OCI-LY3 (cell line): ENCODE measurements around the gene SDK1.

Source experiments
- H2AFZ ChIP-seq: fragments of 200-600, 300-600 bp; shearing (Covaris generic); 2 replicates; pipeline ENCODE4 v1.6.0; 2014; ENCODE audit warnings: antibody characterized with exemption, low read depth, low read length
- H3K27ac ChIP-seq: fragments of 200-600, 300-600 bp; sonication (generic); 2 replicates; pipeline ENCODE4 v1.5.1; 2014; ENCODE audit warnings: mild to moderate bottlenecking, low read length, moderate library complexity, mixed read lengths
- H3K27me3 ChIP-seq: fragments of 200-600, 300-600 bp; sonication (generic); 2 replicates; pipeline ENCODE4 v1.6.1; 2014; ENCODE audit warnings: low read depth, low read length, mixed read lengths
- H3K36me3 ChIP-seq: fragments of 200-600, 300-600 bp; sonication (generic); replicated peaks from 2 replicates; pipeline ENCODE3; 2014; ENCODE audit warnings: low read depth, low read length, mixed read lengths
- H3K4me1 ChIP-seq: fragments of 300-600, 200-600 bp; sonication (generic); 2 replicates; pipeline ENCODE4 v1.6.1; 2014; ENCODE audit warnings: low read length, mixed read lengths
- H3K4me2 ChIP-seq: fragments of 200-600, 300-600 bp; sonication (generic); 2 replicates; pipeline ENCODE4 v1.6.1; 2014; ENCODE audit warnings: low read length, mixed read lengths
- H3K4me3 ChIP-seq: fragments of 300-600, 200-600 bp; sonication (generic); 2 replicates; pipeline ENCODE4 v1.5.1; 2014; ENCODE audit warnings: antibody characterized with exemption, mild to moderate bottlenecking, low read length, moderate library complexity
- H3K79me2 ChIP-seq: fragments of 300-600, 200-600 bp; shearing (Covaris generic); 2 replicates; pipeline ENCODE4 v1.6.1; 2014; ENCODE audit warnings: mild to moderate bottlenecking, low read length, mixed read lengths
- H3K9ac ChIP-seq: fragments of 300-600, 200-600 bp; shearing (Covaris generic); 2 replicates; pipeline ENCODE4 v1.6.0; 2014; ENCODE audit warnings: mild to moderate bottlenecking, low read length, moderate library complexity
- H3K9me3 ChIP-seq: fragments of 200-600, 300-600 bp; shearing (Covaris generic); 2 replicates; pipeline ENCODE4 v1.6.1; 2014; ENCODE audit warnings: low read length, mixed read lengths; ENCODE audit not compliant: insufficient read depth
- H4K20me1 ChIP-seq: fragments of 200-600, 300-600 bp; sonication (generic); 2 replicates; pipeline ENCODE4 v1.6.1; 2016; ENCODE audit warnings: low read length, mixed read lengths; ENCODE audit not compliant: insufficient read depth
- CTCF ChIP-seq: fragments of 200-600, 300-600 bp; sonication (generic); IDR thresholded peaks from 2 replicates; pipeline ENCODE4 v1.5.1; 2014; ENCODE audit warnings: antibody characterized with exemption, low read length, low read depth
- EZH2phosphoT487 ChIP-seq: fragments of 200-600 bp; shearing (Covaris generic); IDR thresholded peaks from 2 replicates; pipeline ENCODE4 v1.6.1; 2018; ENCODE audit warnings: antibody characterized with exemption, mixed run types, low read depth

The SDK1 gene

DNA sequence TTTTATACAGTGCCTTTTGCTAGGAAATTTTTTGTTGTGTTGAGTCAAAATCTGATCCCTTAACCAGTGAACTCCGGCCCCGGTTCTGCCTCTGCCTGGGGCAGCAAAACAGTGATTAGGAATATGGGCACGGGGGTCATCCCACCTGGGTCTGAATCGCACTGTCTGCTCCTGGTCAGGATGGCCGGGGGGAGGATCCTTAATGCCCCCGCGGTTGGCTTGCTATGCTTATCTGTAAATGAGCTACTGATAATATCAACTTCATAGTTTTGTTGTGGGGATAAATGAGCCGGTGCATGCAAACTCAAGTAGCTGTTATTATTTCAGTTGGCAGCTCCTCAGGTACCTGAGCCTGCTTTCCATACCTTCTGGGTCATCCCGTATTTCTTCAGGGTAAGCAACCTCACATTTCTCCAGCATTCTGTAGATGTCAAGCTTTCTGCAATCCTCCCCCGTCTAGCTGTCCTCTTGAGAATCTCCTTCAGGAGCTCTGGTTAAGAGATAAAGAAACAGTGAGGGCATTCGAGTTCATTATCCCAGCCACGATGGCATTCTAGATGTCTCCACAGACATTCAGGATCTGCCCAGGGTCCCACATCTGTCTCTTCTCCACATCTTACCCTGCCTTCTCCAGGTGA is 592.2 kb downstream of the SDK1 start:
- H3K9me3 ChIP-seq: no peaks in the 10 kb centered on the region
- no peaks in the 10 kb centered on the region for H3K79me2 ChIP-seq
- H3K4me1 ChIP-seq: no peaks in the 10 kb centered on the region
- no peak overlapping the region for H3K9ac ChIP-seq
- no peak overlapping the region for H3K4me2 ChIP-seq
- TF ChIP-seq EZH2phosphoT487: no peak
- TF ChIP-seq CTCF: no peak
- no peaks in the 10 kb centered on the region for H3K36me3 ChIP-seq
- no peak overlapping the region for H3K4me3 ChIP-seq
- H2AFZ ChIP-seq: no peak overlapping the region
- H3K27ac ChIP-seq: no peak overlapping the region
- no peaks in the 10 kb centered on the region for H4K20me1 ChIP-seq
- H3K27me3 ChIP-seq: no peaks in the 10 kb centered on the region

GRCh38 chr7:3893789-3894153 is 592.7 kb downstream of the SDK1 start:
- no peaks in the 10 kb centered on the region for H4K20me1 ChIP-seq
- TF ChIP-seq CTCF (no peak), EZH2phosphoT487 (no peak)
- H2AFZ ChIP-seq: no peak overlapping the region
- no peak overlapping the region for H3K4me2 ChIP-seq
- no peak overlapping the region for H3K27ac ChIP-seq
- H3K9ac ChIP-seq: no peak overlapping the region
- H3K9me3 ChIP-seq: no peaks in the 10 kb centered on the region
- no peak overlapping the region for H3K4me3 ChIP-seq
- no peaks in the 10 kb centered on the region for H3K27me3 ChIP-seq
- H3K36me3 ChIP-seq: no peaks in the 10 kb centered on the region
- no peaks in the 10 kb centered on the region for H3K4me1 ChIP-seq
- no peaks in the 10 kb centered on the region for H3K79me2 ChIP-seq

DNA sequence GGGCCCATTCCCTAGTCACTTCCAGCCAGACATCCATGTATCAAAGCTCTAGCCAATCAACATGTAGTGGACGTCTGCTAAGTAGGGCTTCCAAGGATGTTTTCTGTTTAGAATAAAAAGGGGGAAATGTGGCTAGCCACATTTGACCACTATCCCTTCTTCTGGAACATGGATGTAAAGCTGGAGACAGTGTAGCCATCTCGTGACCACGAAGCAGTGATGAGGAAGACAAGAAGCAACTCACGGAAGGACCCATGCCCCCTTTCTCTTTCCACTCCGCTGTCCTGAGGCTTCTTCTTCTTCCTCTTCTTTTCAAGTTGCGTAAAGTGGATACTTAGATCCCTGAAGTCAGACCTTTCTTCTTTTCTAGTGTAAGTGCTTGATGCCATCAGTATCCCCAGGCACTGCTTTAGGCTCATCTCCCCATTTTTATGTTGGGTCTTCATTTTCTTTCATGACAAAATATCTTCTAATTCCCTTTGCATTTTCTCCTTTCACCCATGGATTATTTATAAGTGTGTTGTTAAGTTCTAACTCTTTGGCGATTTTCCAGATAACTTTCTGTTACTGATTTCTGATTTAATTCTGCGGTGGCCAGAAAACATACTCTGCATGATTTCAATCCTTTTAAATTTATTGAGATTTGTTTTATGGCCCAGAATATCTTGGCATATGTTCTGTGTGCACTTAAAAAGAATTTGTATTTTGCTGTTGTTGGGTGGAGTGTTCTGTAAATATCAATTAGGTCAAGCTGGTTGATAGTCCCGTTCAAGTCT is 594.5 kb downstream of the SDK1 start:
- Histone ChIP-seq H3K36me3 (no peaks in the 10 kb centered on the region), H3K9me3 (no peaks in the 10 kb centered on the region), H3K4me3 (no peak overlapping the region), H3K27ac (no peak overlapping the region), H4K20me1 (no peaks in the 10 kb centered on the region), H3K4me1 (no peaks in the 10 kb centered on the region), H3K79me2 (no peaks in the 10 kb centered on the region), H2AFZ (no peak overlapping the region), H3K9ac (no peak overlapping the region), H3K27me3 (no peaks in the 10 kb centered on the region), H3K4me2 (no peak overlapping the region)
- TF ChIP-seq EZH2phosphoT487 (no peak), CTCF (no peak)

- TF ChIP-seq CTCF (no peak), EZH2phosphoT487 (no peak)
- Histone ChIP-seq H3K4me1 (no peaks in the 10 kb centered on the region), H3K4me2 (no peak overlapping the region), H2AFZ (no peak overlapping the region), H3K36me3 (no peaks in the 10 kb centered on the region), H3K27me3 (no peaks in the 10 kb centered on the region), H3K79me2 (no peaks in the 10 kb centered on the region), H3K4me3 (no peak overlapping the region), H3K27ac (no peak overlapping the region), H4K20me1 (no peaks in the 10 kb centered on the region), H3K9ac (no peak overlapping the region), H3K9me3 (no peaks in the 10 kb centered on the region)
Observed at GRCh38 chr7:3896169-3896765, 595.2 kb downstream of the SDK1 start.
